ENCODE results near the gene SKA3. TPM values are rescaled to one million over a fixed set of nuclear protein-coding genes. Genes with fewer than 3 reads are reported as not detected.
"Not testable (repeated sequence)": the region's sequence is repeated elsewhere in the genome, so short reads cannot be mapped to it uniquely, and the experiment has no call there.

The SKA3 gene
- total RNA-seq, result 1.7 TPM
- long read RNA-seq, result 0 reads

DNA sequence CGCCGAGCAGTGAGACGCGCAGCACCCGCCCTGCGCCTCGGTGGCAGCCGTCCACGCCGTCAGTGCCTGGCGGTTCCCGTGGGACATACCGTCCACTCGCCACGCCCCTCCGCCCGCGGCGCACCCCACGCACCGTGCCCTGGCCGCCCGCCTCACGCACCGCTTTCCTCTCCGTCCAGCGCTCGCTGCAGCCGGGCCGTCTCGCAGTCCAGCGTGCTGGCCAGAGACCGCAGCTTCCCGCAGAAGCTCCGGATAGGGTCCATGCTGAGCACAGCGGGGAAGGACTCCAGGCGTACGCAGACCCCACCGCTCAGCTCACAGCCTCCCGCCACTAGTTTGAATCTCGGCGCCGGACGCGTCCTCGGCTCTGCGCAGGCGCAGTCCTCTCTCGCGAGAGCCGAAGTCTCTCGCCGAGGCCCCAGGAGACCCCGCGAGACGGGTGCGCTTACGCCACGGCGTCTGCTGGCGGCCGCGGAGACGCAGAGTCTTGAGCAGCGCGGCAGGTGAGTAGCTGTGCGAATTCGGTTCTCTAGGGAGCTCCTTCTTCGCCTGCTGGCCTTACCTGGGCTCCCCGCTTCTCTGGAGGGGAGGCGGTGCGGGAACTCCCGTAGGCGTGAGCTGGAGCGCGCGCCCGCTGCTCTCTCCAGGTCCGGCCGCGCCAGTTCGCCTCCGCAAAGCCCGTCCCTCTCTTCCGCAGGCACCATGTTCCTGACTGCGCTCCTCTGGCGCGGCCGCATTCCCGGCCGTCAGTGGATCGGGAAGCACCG lies at the start of gene SKA3, which contains the start of gene MRPL57:
SKA3 (minus strand) TSS at position 338 of the 767 bp plus-strand sequence; CDS start at position 263, 75 bp downstream.
MRPL57 (plus strand) TSS at position 444 of the 767 bp plus-strand sequence; CDS start at position 703, 259 bp downstream.
- Histone ChIP-seq H3K4me3 (peak within 1 kb of the TSS; percentile 94), H3K36me3 (no peaks in the 10 kb centered on the region), H3K27ac (peak within 1 kb of the TSS; percentile 97), H3K27me3 (no peaks in the 10 kb centered on the region), H3K4me1 (peaks cover 19% of the 10 kb centered on the region), H3K9me3 (no peaks in the 10 kb centered on the region)
- DNase-seq (peak; percentile 97), ATAC-seq (peak; percentile 98)
- TF ChIP-seq, protein P1, sequence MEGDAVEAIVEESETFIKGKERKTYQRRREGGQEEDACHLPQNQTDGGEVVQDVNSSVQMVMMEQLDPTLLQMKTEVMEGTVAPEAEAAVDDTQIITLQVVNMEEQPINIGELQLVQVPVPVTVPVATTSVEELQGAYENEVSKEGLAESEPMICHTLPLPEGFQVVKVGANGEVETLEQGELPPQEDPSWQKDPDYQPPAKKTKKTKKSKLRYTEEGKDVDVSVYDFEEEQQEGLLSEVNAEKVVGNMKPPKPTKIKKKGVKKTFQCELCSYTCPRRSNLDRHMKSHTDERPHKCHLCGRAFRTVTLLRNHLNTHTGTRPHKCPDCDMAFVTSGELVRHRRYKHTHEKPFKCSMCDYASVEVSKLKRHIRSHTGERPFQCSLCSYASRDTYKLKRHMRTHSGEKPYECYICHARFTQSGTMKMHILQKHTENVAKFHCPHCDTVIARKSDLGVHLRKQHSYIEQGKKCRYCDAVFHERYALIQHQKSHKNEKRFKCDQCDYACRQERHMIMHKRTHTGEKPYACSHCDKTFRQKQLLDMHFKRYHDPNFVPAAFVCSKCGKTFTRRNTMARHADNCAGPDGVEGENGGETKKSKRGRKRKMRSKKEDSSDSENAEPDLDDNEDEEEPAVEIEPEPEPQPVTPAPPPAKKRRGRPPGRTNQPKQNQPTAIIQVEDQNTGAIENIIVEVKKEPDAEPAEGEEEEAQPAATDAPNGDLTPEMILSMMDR (IDR thresholded peaks at IDR 0.05), result no peak
- intact Hi-C loops (cut with DNase I), result no loop called here

DNA sequence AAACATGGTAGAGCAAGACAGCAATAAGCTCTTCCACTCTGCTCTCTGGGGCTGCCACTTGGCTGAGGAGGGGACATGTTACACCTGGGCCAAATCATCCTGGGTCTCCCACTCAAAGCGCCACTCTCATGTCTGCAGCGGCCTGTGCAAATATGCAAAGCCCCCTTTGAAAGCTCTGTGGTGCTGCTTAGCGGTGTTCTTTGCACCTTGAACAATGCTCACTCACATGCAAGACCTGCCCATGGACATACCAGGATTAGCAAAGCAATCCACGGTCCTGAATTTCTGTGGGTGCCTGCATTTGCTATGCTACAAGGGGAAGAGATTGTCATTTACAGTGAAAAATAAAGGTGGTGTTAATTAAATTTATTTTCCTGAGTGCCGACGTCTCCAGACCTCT lies 48.7 kb upstream of the SKA3 start:
- no peak for ATAC-seq
- no peaks in the 10 kb centered on the region for H3K4me1 ChIP-seq
- intact Hi-C loops (cut with DNase I), result no loop called here
- no peaks in the 10 kb centered on the region for H3K9me3 ChIP-seq
- H3K27me3 ChIP-seq, result no peaks in the 10 kb centered on the region
- DNase-seq, result no peak
- no peaks in the 10 kb centered on the region for H3K36me3 ChIP-seq
- H3K4me3 ChIP-seq, result no peak overlapping the region
- H3K27ac ChIP-seq, result no peak overlapping the region
- TF ChIP-seq, protein P1 (IDR thresholded peaks at IDR 0.05), result no peak

DNA sequence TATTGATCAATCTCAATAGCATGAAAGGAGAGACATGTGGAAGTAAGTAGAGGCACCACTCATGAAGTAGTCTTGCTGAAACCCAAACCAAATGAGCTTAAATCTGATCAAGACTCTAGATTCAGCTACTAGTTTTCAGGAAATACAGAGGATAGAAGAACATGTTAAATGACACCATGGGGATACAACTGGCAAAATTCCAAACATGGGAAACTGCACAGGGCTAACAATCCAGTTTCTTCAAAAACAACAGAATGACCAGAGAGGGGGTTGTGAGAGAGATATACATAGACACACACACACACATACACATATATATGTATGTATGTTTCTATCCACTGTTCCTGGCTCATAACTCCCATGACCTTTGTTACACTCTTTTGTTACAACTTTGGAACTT lies 44.9 kb upstream of the SKA3 start:
- H3K27me3 ChIP-seq, result no peaks in the 10 kb centered on the region
- intact Hi-C loops (cut with DNase I), result no loop called here
- no peaks in the 10 kb centered on the region for H3K9me3 ChIP-seq
- TF ChIP-seq, protein P1 (IDR thresholded peaks at IDR 0.05), result no peak
- H3K4me1 ChIP-seq, result no peaks in the 10 kb centered on the region
- no peak overlapping the region for H3K4me3 ChIP-seq
- no peak overlapping the region for H3K27ac ChIP-seq
- no peaks in the 10 kb centered on the region for H3K36me3 ChIP-seq
- no peak for ATAC-seq
- no peak for DNase-seq

DNA sequence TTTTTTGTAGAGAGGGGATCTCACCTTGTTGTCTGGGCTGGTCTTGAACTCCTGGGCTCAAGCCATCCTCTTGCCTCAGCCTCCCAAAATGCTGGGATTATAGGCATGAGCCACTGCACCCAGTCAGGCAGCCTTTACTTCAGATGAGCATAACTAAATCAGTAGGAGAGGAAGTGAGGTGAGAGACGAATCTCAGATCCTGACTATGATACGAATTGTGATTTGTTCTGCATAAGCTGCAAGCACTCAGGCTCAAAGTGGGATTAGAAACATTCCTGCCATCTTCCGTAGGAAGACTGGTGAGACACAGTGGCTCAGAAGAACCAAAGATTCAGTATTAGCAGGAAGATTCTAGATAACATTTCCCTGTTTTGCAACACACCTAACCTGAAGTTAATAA lies 43.4 kb upstream of the SKA3 start:
- DNase-seq; H3K27ac ChIP-seq; H3K27me3 ChIP-seq; ATAC-seq; intact Hi-C loops (cut with DNase I); H3K9me3 ChIP-seq; H3K4me1 ChIP-seq; H3K4me3 ChIP-seq; H3K36me3 ChIP-seq: not testable (repeated sequence)

DNA sequence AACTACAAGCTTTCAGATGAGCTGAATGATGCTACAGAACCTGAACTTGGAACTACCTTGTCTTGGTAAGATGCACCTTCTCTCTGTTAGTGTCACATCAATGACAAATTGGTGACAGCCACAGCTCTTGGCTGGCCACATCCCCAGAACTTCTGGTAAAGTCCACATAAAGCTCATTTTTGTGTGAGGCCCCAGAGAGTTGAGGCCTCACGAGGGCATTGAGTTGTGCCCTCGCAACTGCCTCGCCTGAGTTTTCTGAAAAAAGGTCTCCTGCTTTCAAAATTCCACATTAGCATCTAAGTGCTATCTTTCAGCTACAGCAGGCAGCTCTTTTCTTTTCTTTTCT lies 42.7 kb upstream of the SKA3 start:
- Histone ChIP-seq H3K36me3 (no peaks in the 10 kb centered on the region), H3K27me3 (no peaks in the 10 kb centered on the region), H3K9me3 (no peaks in the 10 kb centered on the region), H3K27ac (no peak overlapping the region), H3K4me1 (no peaks in the 10 kb centered on the region), H3K4me3 (no peak overlapping the region)
- DNase-seq (no peak), ATAC-seq (no peak)
- intact Hi-C loops (cut with DNase I), result no loop called here
- TF ChIP-seq, protein P1 (IDR thresholded peaks at IDR 0.05), result no peak

DNA sequence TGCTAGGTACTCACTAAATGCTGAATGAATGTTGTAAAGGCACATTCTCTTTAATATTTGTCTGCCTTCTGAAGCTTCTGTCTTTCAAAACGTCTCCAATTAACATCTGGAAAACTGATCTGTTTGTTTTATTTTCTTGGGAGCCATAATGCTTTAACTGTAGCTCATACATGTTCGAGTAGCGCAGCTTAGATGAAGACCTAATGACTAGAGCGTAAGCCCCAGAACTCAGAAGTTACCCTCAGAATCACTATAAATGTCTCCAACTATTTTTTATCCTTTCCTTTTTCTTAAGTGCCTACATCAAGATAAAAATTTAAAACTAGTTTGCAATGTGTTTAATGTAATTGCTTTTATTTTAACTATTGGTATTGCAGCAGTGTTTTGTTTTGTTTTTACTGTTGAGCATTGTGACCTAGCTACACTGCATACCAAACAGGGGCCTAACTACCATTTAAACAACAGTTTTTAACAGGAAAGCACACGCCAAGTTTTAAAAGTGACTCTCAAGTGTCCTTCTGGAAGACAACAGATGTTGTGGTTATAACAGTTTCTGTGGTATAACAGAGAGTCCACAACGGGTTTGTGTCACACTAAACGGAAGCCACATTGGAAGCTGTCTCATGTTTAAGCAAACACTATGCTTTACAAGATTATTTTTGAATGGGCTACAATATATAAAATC lies 42.1 kb upstream of the SKA3 start:
- Histone ChIP-seq H3K27ac (no peak overlapping the region), H3K36me3 (no peaks in the 10 kb centered on the region), H3K27me3 (no peaks in the 10 kb centered on the region), H3K9me3 (no peaks in the 10 kb centered on the region), H3K4me1 (no peaks in the 10 kb centered on the region), H3K4me3 (no peak overlapping the region)
- TF ChIP-seq, protein P1 (IDR thresholded peaks at IDR 0.05), result no peak
- intact Hi-C loops (cut with DNase I), result no loop called here
- no peak for DNase-seq
- no peak for ATAC-seq

Measured in upper lobe of right lung (tissue), 1 donor.